HG03025 (cell line): ENCODE data around the gene METTL14.
"Not testable (repeated sequence)": the region's sequence is repeated elsewhere in the genome, so short reads cannot be mapped to it uniquely, and the experiment has no call there.

Source experiments
- ATAC-seq: cut with Tn5 transposase; IDR thresholded peaks from one replicate; pipeline ENCODE4 v1.9.1; 2021; ENCODE audit warnings: mild to moderate bottlenecking, moderate library complexity; ENCODE audit not compliant: unreplicated experiment, low FRiP score

Gene METTL14

DNA sequence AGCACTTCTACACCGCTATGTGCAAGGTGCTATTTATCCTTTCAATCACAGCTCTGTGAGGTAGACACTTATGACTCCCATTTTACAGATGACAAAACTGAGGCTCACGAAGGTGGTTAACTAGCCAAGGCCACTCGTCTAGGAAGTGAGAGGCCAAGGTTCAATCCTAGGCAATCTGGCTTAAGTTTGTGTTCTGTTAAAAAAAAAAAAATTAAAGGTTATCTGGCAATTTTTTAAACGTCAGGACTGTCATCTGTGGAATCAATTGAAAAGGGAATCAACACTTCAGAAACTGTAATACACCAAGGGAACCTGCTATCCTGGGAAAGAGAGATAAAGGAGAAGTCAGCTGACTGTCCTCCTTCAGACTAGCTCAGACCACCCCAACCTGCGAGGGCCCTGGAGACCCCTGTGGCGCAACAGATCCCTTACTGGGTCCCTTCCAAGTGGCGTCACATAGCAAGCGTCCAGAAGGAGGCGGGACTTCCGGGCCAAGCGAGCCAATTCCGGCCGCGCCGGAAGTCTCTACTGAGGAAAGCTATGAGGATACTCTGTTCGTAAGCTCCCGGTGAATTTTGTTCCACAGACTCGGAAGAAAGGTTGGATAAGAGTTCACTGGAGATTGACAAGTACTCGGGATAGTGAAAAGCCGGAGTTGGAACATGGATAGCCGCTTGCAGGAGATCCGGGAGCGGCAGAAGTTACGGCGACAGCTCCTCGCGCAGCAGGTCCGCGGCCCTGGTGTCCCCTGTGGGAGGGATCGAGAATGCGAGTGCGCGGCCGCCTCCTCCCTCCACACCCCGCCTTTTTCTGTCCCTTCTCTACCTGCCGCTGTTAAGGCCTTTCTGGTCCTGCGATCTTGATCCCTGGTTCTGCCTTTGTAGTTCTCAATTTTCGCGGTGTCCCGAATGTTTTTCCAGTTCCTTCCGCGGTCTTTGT, at the start of gene METTL14:
Gene METTL14, plus strand, starts transcription at position 520 of the 939 bp plus-strand sequence. Its CDS starts 143 bp downstream, at position 663.
- peak; percentile 100 for ATAC-seq

DNA sequence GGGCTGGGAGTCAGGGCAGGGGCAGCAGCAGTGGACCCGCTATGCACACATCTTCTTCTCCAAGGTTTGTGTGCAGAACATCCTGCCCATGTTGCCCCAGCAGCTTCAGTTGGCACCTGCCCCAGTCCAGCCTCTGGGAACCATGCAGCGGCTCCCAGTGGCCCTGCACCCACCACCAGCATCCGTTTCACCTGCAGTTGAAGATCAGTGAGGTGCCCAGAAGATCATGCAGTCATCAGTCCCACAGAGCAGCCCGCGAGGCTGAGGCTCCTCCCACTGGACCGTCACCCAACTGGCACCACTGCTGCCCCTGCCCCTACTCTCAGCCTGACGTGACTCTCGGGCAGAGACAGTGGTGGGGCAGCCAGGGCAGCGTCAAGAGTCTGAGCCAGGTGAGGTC, 49.1 kb upstream of the METTL14 start:
- ATAC-seq = not testable (repeated sequence)

DNA sequence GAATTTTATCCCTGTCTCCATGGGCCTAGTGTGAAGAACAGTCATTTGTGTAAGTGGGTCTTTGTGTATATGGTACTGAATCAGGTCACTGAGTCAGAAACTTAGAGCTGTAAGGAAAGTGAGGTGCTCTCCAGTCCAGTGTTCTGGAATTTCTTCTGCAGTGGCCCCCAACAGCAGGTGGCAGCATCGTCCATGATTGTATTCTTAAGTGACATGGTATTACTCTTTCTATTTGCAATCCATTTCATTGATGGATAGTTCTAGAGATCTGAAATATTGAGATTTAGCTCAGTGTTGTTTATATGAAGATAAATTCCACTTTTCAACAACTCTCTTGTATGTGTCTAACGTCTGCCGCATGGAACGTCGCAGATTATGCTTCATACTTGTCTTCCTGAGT, 20.5 kb upstream of the METTL14 start:
- not testable (repeated sequence) for ATAC-seq

DNA sequence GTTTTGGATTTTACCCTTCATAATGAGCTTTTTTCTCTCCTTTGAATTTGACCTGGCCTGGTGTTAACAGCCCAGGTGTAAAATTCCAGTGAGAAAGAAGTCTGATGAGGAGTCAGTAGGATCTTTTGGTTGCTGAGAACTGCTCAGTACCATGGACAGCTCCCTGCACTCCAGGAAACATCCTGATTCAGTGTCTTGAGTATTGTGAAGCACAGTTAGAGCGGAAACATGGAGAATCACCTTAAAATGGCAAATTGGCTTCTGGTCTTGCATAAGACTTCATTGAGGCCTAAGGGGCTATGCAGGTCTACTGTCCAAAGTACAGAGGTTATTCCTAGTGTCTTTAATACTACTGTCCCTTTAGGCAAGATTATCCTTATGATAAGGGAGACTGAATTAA, 16.0 kb upstream of the METTL14 start:
- ATAC-seq = not testable (repeated sequence)

DNA sequence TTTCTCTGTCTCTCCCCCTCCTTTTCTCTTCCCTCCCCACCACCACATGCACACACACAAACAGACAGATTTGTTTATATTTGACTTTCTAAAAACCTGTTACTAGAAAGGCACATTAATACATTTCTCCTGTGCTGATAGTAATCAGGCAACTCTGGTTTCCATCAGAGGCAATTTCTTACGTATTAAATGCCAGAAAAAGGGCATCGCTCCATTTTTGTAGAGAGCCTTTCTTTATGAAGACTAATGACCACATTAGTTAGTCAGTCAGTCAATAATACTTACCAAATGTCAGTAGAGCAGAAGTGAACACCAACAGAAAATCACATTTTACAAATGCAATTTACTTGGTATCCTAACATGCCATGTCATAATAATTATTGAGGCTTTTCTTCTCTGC, 14.2 kb upstream of the METTL14 start:
- ATAC-seq = not testable (repeated sequence)

DNA sequence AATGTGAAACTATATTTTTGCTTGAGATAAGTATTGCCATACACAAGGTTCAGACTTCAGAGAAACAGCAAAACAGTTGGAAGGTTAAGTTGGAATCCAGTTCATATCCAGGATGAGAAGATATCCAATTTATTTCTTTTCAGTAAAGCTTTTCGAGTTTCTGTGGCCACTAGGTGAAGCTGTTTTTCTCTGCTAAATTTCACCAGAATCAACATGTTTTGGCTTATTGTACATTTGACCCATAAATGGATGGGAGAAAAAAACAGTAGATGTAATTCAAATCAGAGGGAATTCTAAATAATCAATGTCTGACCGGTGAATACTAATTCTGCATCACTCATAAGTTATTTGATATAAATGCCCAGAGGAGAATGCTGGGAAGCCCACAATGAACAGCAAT, 9.1 kb upstream of the METTL14 start:
- no peak for ATAC-seq

DNA sequence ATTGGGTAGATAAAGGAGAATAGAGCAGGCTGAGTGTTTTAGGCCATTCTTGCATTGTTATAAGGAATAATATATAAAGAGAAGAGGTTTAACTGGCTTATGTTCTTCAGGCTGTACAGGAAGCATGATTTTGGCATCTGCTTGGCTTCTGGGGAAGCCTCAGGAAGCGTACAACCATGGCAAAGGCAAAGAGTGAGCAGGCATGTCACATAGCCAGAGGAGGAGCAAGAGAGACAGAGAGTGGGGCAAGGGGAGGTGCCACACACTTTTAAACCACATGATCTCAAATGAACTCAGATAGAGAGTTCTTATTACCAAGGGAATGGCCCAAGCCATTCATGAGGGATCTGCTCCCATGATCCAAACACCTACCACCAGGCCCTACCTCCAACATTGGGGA, 4.4 kb upstream of the METTL14 start:
- no peak for ATAC-seq

DNA sequence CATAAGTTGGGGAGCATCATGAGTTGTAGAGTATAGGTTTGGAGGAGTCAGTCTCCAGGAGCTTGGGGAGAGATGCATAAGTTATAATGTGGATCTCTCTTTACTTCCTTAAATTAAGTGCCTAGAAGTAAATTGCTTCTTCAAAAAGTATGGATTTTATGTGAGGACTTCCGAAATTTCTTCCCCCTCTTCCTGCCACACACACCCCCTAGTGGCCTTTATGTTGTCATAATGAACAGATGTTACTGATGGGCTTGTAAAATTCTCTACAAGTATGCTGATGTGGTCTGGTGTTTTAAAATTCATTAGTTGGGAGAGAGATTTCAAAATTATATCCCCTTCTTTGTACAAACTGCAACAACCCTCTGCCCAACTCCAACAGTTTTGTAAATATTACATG, 2.3 kb upstream of the METTL14 start:
- ATAC-seq = no peak

DNA sequence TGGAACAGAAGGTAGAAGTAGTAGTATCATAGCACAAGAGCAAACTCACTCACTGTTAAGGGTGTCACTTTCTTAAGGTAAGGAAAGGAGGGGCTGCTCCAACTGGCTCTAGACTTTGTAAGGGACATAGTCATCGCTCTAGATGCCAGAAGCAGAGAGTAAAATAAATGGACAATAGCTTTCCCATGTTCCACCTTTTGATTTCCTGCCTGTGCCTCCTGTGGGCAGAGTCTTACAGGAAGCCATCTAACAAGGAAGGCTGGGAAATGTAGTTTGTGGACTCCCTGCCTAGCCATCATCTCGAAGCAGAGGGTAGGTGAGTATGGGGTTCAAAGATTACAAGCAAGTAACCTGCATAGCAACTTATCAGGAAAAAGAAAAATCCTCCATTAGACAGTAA, 1.7 kb upstream of the METTL14 start:
- ATAC-seq = no peak

DNA sequence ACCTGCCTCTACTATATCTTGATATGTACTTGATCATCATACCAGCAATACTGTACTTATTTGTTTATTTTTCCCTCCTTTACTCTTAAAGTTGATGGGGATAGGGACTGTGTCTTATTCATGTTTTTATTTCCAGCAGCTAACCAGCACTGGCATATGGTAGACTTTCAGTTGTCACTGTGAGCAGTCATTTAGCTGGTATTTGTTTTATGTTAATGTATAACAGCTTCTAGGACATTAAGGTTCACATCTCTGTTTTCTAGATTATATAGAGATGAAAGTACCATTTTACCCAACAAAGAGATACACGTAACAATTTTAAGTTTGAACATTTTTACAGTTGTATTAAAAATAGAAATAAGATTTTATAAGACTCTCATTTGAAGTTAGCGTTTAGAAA, 17.9 kb downstream of the METTL14 start:
- no peak for ATAC-seq

DNA sequence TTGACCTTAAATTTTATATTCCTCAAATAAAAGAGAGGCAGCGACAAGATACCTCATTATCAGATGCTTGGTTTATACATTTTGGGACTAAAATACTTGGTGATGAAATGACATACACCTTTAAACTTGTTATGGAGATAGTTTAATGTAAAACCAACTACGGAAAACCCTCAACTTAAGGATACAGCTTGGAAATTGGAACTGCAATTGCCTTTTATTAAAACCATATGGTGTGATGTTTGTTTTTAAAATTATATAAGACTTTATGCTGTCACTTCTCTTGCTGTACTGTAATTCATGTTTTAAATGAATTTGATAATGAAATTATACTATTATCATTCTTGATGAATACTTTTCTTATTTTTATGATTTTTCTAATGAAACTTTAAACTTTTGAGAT, 25.9 kb downstream of the METTL14 start:
- no peak for ATAC-seq

DNA sequence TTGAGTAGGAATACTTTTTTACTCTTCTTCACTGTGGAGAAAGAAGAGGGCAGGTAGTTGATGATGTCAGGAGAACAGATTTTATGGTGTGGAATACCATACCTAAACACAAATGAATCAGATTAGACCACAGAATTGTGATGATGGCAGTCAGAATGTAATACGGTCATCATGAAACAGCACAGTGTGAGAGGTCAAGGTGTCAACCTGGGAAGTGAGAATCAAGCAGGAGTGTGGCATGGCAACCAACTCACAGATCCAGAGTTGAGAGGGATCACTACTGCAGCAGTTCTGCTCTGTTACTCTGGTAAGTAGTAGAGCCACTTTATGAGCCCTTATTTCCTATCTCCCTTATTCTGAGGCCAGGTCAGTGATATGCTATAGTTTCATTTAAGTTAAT, 27.7 kb downstream of the METTL14 start:
- ATAC-seq = no peak

DNA sequence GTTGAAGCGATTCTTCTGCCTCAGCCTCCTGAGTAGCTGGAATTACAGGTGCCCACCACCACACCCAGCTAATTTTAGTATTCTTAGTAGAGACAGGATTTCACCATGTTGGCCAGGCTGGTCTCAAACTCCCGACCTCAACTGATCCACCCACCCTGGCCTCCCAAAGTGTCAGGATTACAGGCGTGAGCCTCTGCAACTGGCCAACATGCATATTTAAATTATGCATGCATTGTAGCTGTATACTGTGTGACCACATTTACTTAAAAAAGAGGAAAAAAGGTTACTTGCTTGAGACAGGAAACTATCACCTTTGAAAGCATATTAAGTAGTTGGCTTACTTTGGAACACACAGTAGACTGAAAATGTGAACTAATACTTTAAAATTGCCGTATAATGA, 29.5 kb downstream of the METTL14 start:
- ATAC-seq = no peak

DNA sequence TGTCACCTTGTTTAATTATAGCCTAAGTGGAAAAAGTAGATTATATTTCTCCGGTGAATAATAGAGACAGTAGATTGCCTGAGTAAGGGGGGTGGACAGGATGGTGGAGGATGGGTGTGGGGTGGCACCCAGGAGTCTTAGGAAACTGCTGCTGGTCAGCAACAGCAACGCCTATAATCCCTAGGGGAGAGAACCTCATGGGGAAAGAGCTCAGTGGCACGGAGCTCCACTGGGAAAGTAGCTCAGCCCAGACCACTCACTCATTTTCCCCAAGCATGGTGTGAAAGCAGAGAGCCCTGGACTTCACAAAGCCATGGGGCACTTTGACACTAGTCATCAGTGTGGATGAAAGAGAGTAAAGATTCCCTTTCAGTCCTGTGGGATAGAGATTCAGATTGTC, 31.1 kb downstream of the METTL14 start:
- ATAC-seq = no peak

DNA sequence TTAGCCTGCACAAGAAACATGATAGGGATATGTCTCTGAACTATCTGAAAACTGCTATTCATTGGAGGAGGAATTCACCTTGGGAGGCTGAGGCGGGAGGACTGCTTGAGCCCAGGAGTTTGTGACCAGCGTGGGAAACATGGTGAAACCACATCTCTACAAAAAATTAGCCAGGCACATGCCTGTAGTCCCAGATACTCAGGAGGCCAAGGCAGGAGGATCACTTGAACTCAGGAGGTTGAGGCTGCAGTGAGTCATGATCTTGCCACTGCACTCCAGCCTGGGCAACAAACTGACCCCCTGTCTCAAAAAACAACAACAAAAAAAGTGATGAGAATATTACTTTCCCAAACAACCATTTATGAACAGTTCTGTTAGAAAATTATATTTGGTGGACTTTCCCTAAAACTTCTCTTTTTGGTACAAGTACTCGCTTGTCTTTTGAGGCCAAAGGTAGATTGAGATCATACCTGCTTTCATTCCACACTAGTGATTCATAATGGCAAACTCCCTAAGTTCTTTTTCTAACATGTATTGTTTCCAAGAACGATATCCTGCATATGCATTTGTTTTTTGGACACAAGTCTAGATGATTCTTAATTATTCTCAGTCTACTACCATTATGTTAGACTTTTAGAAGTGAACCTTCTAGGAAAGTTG, 33.4 kb downstream of the METTL14 start:
- ATAC-seq = no peak

DNA sequence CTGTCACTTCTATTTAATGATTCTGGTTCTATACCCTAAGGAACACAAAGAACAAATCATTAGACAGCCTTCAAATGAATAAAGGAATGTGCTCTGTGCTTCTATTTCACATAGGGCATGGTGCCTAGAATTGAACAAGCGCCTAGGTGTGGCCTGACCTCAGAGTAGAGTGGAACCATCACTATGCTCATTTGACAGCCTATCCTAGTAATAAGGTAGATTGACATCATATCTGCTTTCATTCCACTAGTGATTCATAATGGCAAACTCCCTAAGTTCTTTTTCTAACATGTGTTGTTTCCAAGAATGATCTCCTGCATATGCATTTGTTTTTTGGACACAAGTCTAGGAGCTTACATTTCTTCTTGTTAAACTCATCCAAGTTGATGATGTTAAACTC, 36.6 kb downstream of the METTL14 start:
- no peak for ATAC-seq

DNA sequence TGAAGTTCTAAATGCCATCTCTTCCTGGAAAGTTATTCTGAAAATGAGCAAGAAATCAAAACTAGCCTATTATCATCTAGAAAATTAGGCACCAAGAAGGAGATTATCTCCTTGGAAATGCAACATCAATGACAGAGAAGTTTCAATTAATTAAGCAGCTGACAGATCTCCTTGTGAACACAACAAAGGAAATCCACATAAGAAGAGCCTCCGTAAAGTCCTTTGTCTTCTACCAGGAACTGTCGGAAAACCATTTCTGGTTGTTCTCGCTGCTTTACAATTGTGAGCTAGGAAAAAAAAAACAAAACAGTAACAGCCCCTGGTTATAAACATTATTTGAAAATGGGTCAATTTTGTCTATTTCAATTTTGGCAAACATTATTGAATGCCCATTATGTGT, 38.2 kb downstream of the METTL14 start:
- ATAC-seq = no peak

DNA sequence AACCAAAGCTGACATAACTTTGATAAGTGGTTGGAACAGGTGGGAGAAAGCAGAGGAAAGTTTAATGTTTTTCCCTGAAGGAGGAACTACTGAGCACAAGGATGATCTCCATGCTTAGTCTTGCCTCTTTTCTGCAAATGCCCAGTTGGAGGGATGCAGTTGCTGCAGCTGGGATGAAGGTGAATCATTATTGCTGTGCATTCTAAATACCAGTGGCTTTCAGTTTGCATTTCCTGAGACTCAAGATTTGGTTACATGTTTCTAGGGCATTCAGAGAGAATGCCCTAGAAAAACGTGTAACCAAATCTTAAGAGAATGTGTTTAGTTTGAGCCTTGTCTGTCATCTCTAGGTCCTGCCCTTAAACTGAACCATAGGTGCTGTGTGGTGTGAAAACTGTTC, 42.2 kb downstream of the METTL14 start:
- ATAC-seq = no peak

DNA sequence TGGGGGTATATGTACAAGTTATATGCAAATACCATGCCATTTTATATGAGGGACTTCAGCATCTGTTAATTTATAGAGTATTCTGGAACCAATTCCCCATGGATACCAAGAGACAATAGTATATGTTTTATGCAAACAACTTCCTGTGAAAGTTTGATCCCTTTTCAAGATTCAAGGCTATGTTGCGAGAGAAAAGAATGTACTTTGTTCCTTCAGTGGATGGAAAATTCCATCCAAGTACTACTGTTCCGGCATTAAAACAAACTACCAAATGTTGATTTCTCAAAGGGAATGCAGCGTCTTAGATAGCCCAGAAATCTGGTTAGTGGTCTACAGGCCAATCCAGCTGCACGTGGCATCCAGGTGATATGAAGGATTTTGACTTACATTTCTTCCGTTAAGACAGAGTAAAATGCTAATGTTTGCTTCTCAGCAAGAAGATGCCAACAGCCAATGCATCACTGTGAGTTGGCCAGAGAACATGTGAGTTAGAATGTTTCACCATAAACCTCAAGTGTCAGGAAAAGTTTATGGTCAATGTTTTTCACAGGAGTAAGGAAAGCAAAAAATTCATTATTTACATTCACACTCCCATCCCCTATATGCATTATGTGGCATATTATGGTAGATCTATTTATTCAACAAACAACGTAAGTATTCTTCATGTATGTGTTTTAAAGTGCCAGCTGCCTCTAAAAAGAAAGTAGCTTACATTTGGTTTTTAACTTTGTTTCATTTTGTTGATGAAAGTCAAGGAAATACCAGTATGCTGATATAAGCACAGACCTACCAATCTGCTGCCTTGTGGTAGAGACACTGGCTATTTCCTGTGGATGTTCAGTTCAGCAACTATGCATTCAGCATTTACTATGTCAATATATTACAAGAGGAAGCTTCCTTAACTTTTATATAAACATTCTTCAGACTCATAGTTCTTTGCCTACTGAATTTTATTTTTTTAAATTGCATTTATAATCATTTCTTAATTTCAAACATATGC, 44.4 kb downstream of the METTL14 start:
- no peak for ATAC-seq

DNA sequence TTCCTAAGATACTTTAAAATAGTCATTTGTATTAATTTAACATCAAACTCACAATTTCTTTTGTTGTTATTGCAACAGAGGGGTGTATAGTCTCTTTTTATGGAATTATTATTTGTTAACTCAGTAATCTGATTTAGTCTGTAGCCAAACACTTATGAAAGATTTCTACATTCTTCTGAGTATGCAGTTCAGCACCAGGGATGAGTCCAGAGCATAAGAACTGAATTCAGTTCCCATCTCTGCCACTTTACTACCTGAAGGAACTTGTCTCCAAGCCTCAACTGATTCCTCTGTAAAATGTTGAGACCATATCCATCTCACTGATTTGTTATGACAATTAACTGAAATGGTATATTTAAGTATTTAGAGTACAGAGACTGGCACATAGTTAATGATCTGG, 45.5 kb downstream of the METTL14 start:
- ATAC-seq = no peak
